ENCODE data around the gene NCOA1.

The NCOA1 gene

GRCh38 chr2:24520175-24520574 lies 29.1 kb downstream of the NCOA1 start:
- Histone ChIP-seq H2AFZ (ENCODE audit: low read length) (no peak overlapping the region), H3K4me1 (ENCODE audit: insufficient read depth, low read length, severe bottlenecking) (peaks cover 6% of the 10 kb centered on the region), H3K4me3 (ENCODE audit: low read depth, low read length, poor library complexity, severe bottlenecking) (no peak overlapping the region), H3K36me3 (ENCODE audit: insufficient read depth, low read length) (no peaks in the 10 kb centered on the region), H3K9ac (ENCODE audit: low read length) (no peak overlapping the region), H3K9me3 (ENCODE audit: low read length) (peaks cover 2% of the 10 kb centered on the region; the same call in 1 of the 2 replicates), H3K79me2 (ENCODE audit: insufficient read depth, low read length) (peaks cover 10% of the 10 kb centered on the region; the same call in 1 of the 2 replicates), H3K27ac (ENCODE audit: low read depth, low read length, poor library complexity, severe bottlenecking) (no peak overlapping the region), H3F3A (ENCODE audit: insufficient read depth, low read length) (no peaks in the 10 kb centered on the region), H3K4me2 (ENCODE audit: low read length) (no peak overlapping the region), H3K27me3 (ENCODE audit: insufficient read depth, low read length) (no peaks in the 10 kb centered on the region), H3K9me2 (ENCODE audit: low read depth, low read length) (no peaks in the 10 kb centered on the region), H4K20me1 (ENCODE audit: insufficient read depth, low read length) (no peaks in the 10 kb centered on the region)
- TF ChIP-seq EZH2 (IDR thresholded peaks at IDR 0.05; ENCODE audit: borderline replicate concordance, low read length) = no peak
- no peak for TF ChIP-seq CTCF (IDR thresholded peaks at IDR 0.05; ENCODE audit: low read length)

- TF ChIP-seq EZH2 (IDR thresholded peaks at IDR 0.05; ENCODE audit: borderline replicate concordance, low read length) (no peak), CTCF (IDR thresholded peaks at IDR 0.05; ENCODE audit: low read length) (no peak)
- Histone ChIP-seq H3K9me3 (ENCODE audit: low read length) (peaks cover 2% of the 10 kb centered on the region; the same call in 1 of the 2 replicates), H3K27me3 (ENCODE audit: insufficient read depth, low read length) (no peaks in the 10 kb centered on the region), H2AFZ (ENCODE audit: low read length) (no peak overlapping the region), H3K4me1 (ENCODE audit: insufficient read depth, low read length, severe bottlenecking) (no peaks in the 10 kb centered on the region), H3K79me2 (ENCODE audit: insufficient read depth, low read length) (peaks cover 10% of the 10 kb centered on the region; the same call in 1 of the 2 replicates), H3K4me3 (ENCODE audit: low read depth, low read length, poor library complexity, severe bottlenecking) (no peak overlapping the region), H3K36me3 (ENCODE audit: insufficient read depth, low read length) (no peaks in the 10 kb centered on the region), H3K27ac (ENCODE audit: low read depth, low read length, poor library complexity, severe bottlenecking) (no peak overlapping the region), H3K4me2 (ENCODE audit: low read length) (no peak overlapping the region), H3K9ac (ENCODE audit: low read length) (no peak overlapping the region), H3F3A (ENCODE audit: insufficient read depth, low read length) (no peaks in the 10 kb centered on the region), H3K9me2 (ENCODE audit: low read depth, low read length) (no peaks in the 10 kb centered on the region), H4K20me1 (ENCODE audit: insufficient read depth, low read length) (no peaks in the 10 kb centered on the region)
Measured at GRCh38 chr2:24521162-24521857, 30.3 kb downstream of the NCOA1 start.

- Histone ChIP-seq H3K27ac (ENCODE audit: low read depth, low read length, poor library complexity, severe bottlenecking) (no peak overlapping the region), H3K4me2 (ENCODE audit: low read length) (no peak overlapping the region), H3K9me2 (ENCODE audit: low read depth, low read length) (no peaks in the 10 kb centered on the region), H3K4me3 (ENCODE audit: low read depth, low read length, poor library complexity, severe bottlenecking) (no peak overlapping the region), H3K79me2 (ENCODE audit: insufficient read depth, low read length) (peaks cover 10% of the 10 kb centered on the region; the same call in 1 of the 2 replicates), H2AFZ (ENCODE audit: low read length) (no peak overlapping the region), H3K27me3 (ENCODE audit: insufficient read depth, low read length) (no peaks in the 10 kb centered on the region), H3F3A (ENCODE audit: insufficient read depth, low read length) (no peaks in the 10 kb centered on the region), H3K4me1 (ENCODE audit: insufficient read depth, low read length, severe bottlenecking) (no peaks in the 10 kb centered on the region), H3K9me3 (ENCODE audit: low read length) (peaks cover 2% of the 10 kb centered on the region; the same call in 1 of the 2 replicates), H3K36me3 (ENCODE audit: insufficient read depth, low read length) (no peaks in the 10 kb centered on the region), H3K9ac (ENCODE audit: low read length) (no peak overlapping the region), H4K20me1 (ENCODE audit: insufficient read depth, low read length) (no peaks in the 10 kb centered on the region)
- TF ChIP-seq CTCF (IDR thresholded peaks at IDR 0.05; ENCODE audit: low read length) (no peak), EZH2 (IDR thresholded peaks at IDR 0.05; ENCODE audit: borderline replicate concordance, low read length) (no peak)
Measured at GRCh38 chr2:24521975-24522639, 31.1 kb downstream of the NCOA1 start.
